ENCODE measurements around the gene R3HDM2.

- no peak for TF ChIP-seq CTCF (IDR thresholded peaks at IDR 0.05 in 2 of 3, conservative IDR thresholded peaks at IDR 0.05 in 1 of 3; ENCODE audit: borderline replicate concordance in 1 of 3, insufficient read depth in 1 of 3, low read depth in 2 of 3, low read length in 2 of 3)
- no peak for TF ChIP-seq JUND (IDR thresholded peaks at IDR 0.05)
- no peak for TF ChIP-seq SP1 (IDR thresholded peaks at IDR 0.05; ENCODE audit: low read depth)
- TF ChIP-seq ZBTB33 (IDR thresholded peaks at IDR 0.05; ENCODE audit: extremely low read depth, insufficient replicate concordance, low read length): no peak
- no peak for TF ChIP-seq SRF (IDR thresholded peaks at IDR 0.05; ENCODE audit: low read depth)
- TF ChIP-seq POLR2AphosphoS5 (IDR thresholded peaks at IDR 0.05; ENCODE audit: low read depth, low read length): no peak
- TF ChIP-seq ZFX (IDR thresholded peaks at IDR 0.05): no peak
- TF ChIP-seq CBX3 (IDR thresholded peaks at IDR 0.05; ENCODE audit: low read depth): no peak
- TF ChIP-seq MAX (IDR thresholded peaks at IDR 0.05): no peak
- TF ChIP-seq EZH2 (IDR thresholded peaks at IDR 0.05): no peak
- TF ChIP-seq POLR2A (IDR thresholded peaks at IDR 0.05; ENCODE audit: borderline replicate concordance, extremely low read depth, insufficient read depth, insufficient read length): no peak
- no peak for TF ChIP-seq ATF3 (IDR thresholded peaks at IDR 0.05)
- TF ChIP-seq EZH2phosphoT487 (IDR thresholded peaks at IDR 0.05; ENCODE audit: borderline replicate concordance): no peak
Observed at GRCh38 chr12:57347284-57347683, 83.6 kb downstream of the R3HDM2 start.

All from HCT116 (cell line).